ENCODE data around the gene MUC20.
"Not testable (repeated sequence)": the region's sequence is repeated elsewhere in the genome, so short reads cannot be mapped to it uniquely, and the experiment has no call there.

Gene MUC20

GRCh38 chr3:195720831-195721506 lies at the start of gene MUC20:
MUC20 (plus strand) TSS chr3:195720978; CDS start chr3:195721008, 30 bp downstream.
- not testable (repeated sequence) for H3K36me3 ChIP-seq (ENCODE audit: control insufficient read depth, insufficient read depth, low read length); H3K27me3 ChIP-seq (replicated peaks; ENCODE audit: control insufficient read depth, insufficient read depth, low read length); DNase-seq (ENCODE audit: extremely low read depth, insufficient read length); H3K4me3 ChIP-seq (replicated peaks; ENCODE audit: low read depth, low read length)

GRCh38 chr3:195671283-195671682 lies 49.5 kb upstream of the MUC20 start:
- H3K36me3 ChIP-seq (ENCODE audit: control insufficient read depth, insufficient read depth, low read length); H3K4me3 ChIP-seq (replicated peaks; ENCODE audit: low read depth, low read length); DNase-seq (ENCODE audit: extremely low read depth, insufficient read length); H3K27me3 ChIP-seq (replicated peaks; ENCODE audit: control insufficient read depth, insufficient read depth, low read length): not testable (repeated sequence)

GRCh38 chr3:195673711-195674110 lies 47.1 kb upstream of the MUC20 start:
- H3K36me3 ChIP-seq (ENCODE audit: control insufficient read depth, insufficient read depth, low read length); DNase-seq (ENCODE audit: extremely low read depth, insufficient read length); H3K4me3 ChIP-seq (replicated peaks; ENCODE audit: low read depth, low read length): not testable (repeated sequence)

GRCh38 chr3:195678391-195679015 lies 42.3 kb upstream of the MUC20 start:
- H3K27me3 ChIP-seq (replicated peaks; ENCODE audit: control insufficient read depth, insufficient read depth, low read length); H3K36me3 ChIP-seq (ENCODE audit: control insufficient read depth, insufficient read depth, low read length); DNase-seq (ENCODE audit: extremely low read depth, insufficient read length); H3K4me3 ChIP-seq (replicated peaks; ENCODE audit: low read depth, low read length): not testable (repeated sequence)

More at GRCh38 chr3:195673711-195674110, 47.1 kb upstream of the MUC20 start:
- H3K27me3 ChIP-seq (replicated peaks; ENCODE audit: control insufficient read depth, insufficient read depth, low read length): not testable (repeated sequence)

GRCh38 chr3:195680690-195681089 lies 40.1 kb upstream of the MUC20 start:
- not testable (repeated sequence) for H3K4me3 ChIP-seq (replicated peaks; ENCODE audit: low read depth, low read length); H3K36me3 ChIP-seq (ENCODE audit: control insufficient read depth, insufficient read depth, low read length); DNase-seq (ENCODE audit: extremely low read depth, insufficient read length); H3K27me3 ChIP-seq (replicated peaks; ENCODE audit: control insufficient read depth, insufficient read depth, low read length)

- DNase-seq (ENCODE audit: extremely low read depth, insufficient read length); H3K27me3 ChIP-seq (replicated peaks; ENCODE audit: control insufficient read depth, insufficient read depth, low read length); H3K36me3 ChIP-seq (ENCODE audit: control insufficient read depth, insufficient read depth, low read length); H3K4me3 ChIP-seq (replicated peaks; ENCODE audit: low read depth, low read length): not testable (repeated sequence)
Measured at GRCh38 chr3:195681458-195682103, 39.2 kb upstream of the MUC20 start.

- not testable (repeated sequence) for H3K27me3 ChIP-seq (replicated peaks; ENCODE audit: control insufficient read depth, insufficient read depth, low read length); H3K36me3 ChIP-seq (ENCODE audit: control insufficient read depth, insufficient read depth, low read length); H3K4me3 ChIP-seq (replicated peaks; ENCODE audit: low read depth, low read length); DNase-seq (ENCODE audit: extremely low read depth, insufficient read length)
Measured at GRCh38 chr3:195682104-195682742, 38.6 kb upstream of the MUC20 start.

- not testable (repeated sequence) for H3K27me3 ChIP-seq (replicated peaks; ENCODE audit: control insufficient read depth, insufficient read depth, low read length); H3K4me3 ChIP-seq (replicated peaks; ENCODE audit: low read depth, low read length); H3K36me3 ChIP-seq (ENCODE audit: control insufficient read depth, insufficient read depth, low read length); DNase-seq (ENCODE audit: extremely low read depth, insufficient read length)
Measured at GRCh38 chr3:195683722-195684526, 36.9 kb upstream of the MUC20 start.

GRCh38 chr3:195684527-195685257 lies 36.1 kb upstream of the MUC20 start:
- H3K36me3 ChIP-seq (ENCODE audit: control insufficient read depth, insufficient read depth, low read length); H3K4me3 ChIP-seq (replicated peaks; ENCODE audit: low read depth, low read length); DNase-seq (ENCODE audit: extremely low read depth, insufficient read length); H3K27me3 ChIP-seq (replicated peaks; ENCODE audit: control insufficient read depth, insufficient read depth, low read length): not testable (repeated sequence)

GRCh38 chr3:195686537-195687208 lies 34.1 kb upstream of the MUC20 start:
- not testable (repeated sequence) for H3K4me3 ChIP-seq (replicated peaks; ENCODE audit: low read depth, low read length); H3K36me3 ChIP-seq (ENCODE audit: control insufficient read depth, insufficient read depth, low read length); DNase-seq (ENCODE audit: extremely low read depth, insufficient read length); H3K27me3 ChIP-seq (replicated peaks; ENCODE audit: control insufficient read depth, insufficient read depth, low read length)

GRCh38 chr3:195687209-195687760 lies 33.5 kb upstream of the MUC20 start:
- H3K4me3 ChIP-seq (replicated peaks; ENCODE audit: low read depth, low read length); H3K36me3 ChIP-seq (ENCODE audit: control insufficient read depth, insufficient read depth, low read length); DNase-seq (ENCODE audit: extremely low read depth, insufficient read length); H3K27me3 ChIP-seq (replicated peaks; ENCODE audit: control insufficient read depth, insufficient read depth, low read length): not testable (repeated sequence)

- not testable (repeated sequence) for DNase-seq (ENCODE audit: extremely low read depth, insufficient read length); H3K27me3 ChIP-seq (replicated peaks; ENCODE audit: control insufficient read depth, insufficient read depth, low read length); H3K4me3 ChIP-seq (replicated peaks; ENCODE audit: low read depth, low read length); H3K36me3 ChIP-seq (ENCODE audit: control insufficient read depth, insufficient read depth, low read length)
Measured at GRCh38 chr3:195688471-195689183, 32.2 kb upstream of the MUC20 start.

Measured in GM06990 (cell line).